IPS DF 4.7 (cell line): ENCODE measurements around the gene CD276.
"Not testable (repeated sequence)": the region's sequence is repeated elsewhere in the genome, so short reads cannot be mapped to it uniquely, and the experiment has no call there.

Experiments used
- DNase-seq: peaks from one replicate; pipeline ENCODE4 v3.0.0-alpha.2; 2013; ENCODE audit warnings: low spot score; ENCODE audit errors: extremely low read depth

The CD276 gene

GRCh38 chr15:73683777-73684580 is at the start of gene CD276:
CD276 (plus strand) TSS chr15:73684383; CDS start chr15:73699640, 15,257 bp downstream.
- DNase-seq: no peak

- DNase-seq: no peak
These were observed 46.7 kb upstream of the CD276 start for GRCh38 chr15:73637527-73637926.

DNA sequence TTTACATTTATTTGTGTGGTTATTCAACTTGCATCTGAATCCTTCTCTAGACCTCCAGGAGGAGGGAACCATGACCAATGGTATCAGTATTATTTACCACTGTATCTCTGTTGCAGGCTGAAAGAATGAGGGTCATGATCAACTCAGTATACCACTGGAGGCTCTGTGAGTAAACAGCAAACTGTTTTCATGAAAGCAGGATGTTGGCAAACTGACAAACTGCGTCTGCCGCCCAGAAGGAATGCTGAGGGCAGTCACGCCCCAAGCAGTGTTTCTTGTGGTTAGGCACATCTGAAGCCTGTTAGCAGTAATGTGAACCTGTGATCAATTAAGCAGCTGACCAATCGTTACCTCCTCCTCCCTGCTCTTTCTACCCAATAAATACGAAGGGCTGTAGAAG is 44.7 kb upstream of the CD276 start:
- not testable (repeated sequence) for DNase-seq

- DNase-seq: no peak
These were observed 36.7 kb upstream of the CD276 start for GRCh38 chr15:73647259-73648013.

- no peak for DNase-seq
These were observed 36.2 kb upstream of the CD276 start for GRCh38 chr15:73648014-73648295.

GRCh38 chr15:73650416-73651126 is 33.6 kb upstream of the CD276 start:
- DNase-seq: no peak

GRCh38 chr15:73654659-73655058 is 29.5 kb upstream of the CD276 start:
- no peak for DNase-seq

GRCh38 chr15:73655724-73656123 is 28.5 kb upstream of the CD276 start:
- no peak for DNase-seq

GRCh38 chr15:73658645-73659044 is 25.5 kb upstream of the CD276 start:
- DNase-seq: no peak

GRCh38 chr15:73660455-73660854 is 23.7 kb upstream of the CD276 start:
- DNase-seq: no peak

DNA sequence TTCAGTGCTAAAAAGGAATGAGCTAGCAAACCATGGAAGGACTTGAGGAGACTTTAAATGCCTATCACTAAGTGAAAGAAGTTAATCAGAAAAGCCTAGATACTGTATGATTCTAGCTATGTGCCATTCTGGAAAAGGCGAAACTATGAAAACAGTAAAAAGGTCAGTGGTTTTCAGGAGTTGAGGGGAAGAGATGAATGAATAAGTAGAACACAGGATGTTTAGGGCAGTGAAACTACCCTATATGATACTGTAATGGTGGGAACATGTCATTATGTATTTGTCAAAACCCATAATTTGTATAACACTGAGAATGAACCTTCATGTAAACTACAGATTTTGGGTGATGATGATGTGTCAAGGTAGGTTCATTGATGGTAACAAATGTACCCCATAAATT is 9.6 kb upstream of the CD276 start:
- DNase-seq: no peak

- DNase-seq: no peak
These were observed 7.0 kb upstream of the CD276 start for GRCh38 chr15:73677146-73677607.

DNA sequence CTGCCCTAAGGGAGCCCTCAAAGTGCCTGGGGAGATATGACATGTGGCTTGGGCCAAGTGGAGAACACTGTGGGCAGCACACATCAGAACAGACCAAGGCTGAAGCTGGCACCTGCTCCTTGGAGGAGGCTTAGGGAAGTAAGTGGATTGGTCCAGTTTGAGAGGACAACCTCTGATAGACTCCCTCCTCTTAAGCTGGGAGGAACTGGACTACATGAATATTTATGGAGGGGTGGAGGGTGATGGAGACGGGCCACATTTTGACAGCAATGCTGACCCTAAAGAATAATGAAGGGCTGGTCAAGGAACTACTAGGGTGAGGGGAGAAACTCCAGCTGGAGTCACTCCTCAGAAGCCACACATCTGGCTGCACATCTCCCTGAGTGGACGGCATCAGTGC is 6.5 kb upstream of the CD276 start:
- no peak for DNase-seq

DNA sequence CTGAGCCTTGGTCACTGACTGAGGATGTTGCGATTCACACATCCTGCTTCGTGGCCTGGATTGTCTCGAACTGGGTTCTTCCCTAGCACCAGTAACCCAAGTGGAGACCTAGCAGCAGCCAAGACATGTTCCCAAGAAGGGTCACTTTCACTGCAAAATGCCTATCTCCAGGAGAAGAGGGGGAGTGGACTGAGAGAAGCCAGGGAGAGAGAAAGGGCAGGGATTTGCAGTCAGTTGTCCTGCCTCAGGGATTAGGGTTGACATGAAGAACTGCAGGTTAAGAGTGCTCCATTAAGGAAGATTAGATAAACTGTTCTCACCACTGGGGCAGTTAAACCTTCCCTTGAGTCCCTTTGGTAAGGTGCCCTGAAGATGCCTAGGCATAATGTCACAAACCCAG is 5.7 kb upstream of the CD276 start:
- DNase-seq: no peak

- DNase-seq: no peak
These were observed 5.0 kb upstream of the CD276 start for GRCh38 chr15:73679180-73679579.

GRCh38 chr15:73679964-73680363 is 4.2 kb upstream of the CD276 start:
- no peak for DNase-seq

- no peak for DNase-seq
These were observed 3.6 kb upstream of the CD276 start for GRCh38 chr15:73680549-73680948.

- no peak for DNase-seq
These were observed 3.1 kb upstream of the CD276 start for GRCh38 chr15:73681063-73681462.

DNA sequence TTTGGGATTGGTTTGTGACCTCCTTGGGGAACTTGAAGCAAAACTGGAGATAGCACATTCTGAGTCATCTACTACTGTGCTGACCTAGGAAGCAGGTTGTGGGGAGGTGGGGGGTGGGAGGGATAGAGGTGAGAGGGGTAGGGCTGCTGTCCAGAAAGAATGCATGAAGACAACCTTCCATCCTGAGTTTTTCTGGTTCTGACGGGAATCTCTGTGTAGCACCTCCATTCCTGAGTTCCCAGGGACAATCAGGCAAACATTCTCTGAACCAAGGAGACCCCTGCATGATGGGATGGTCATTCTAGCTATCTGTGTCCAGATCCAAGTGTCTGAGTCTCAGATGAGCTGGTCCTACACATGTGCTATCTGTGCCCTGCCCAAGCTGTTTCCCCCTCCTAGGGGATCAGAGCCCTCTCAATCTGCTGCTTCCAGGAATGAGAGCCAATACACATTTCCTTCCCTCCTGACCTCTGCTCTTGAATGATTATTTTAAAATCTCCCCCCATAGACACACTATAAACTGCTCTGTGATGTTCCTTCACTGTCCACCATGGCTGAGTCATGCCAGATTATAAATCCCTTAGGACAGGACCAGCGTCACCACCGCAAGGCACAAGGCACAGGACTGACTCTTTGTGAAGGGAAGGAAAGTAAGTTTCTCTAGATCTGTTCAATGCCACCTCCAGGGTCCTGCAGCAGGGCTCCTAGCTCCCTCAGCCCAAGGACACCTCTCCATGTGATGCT is 2.2 kb upstream of the CD276 start:
- no peak for DNase-seq

DNA sequence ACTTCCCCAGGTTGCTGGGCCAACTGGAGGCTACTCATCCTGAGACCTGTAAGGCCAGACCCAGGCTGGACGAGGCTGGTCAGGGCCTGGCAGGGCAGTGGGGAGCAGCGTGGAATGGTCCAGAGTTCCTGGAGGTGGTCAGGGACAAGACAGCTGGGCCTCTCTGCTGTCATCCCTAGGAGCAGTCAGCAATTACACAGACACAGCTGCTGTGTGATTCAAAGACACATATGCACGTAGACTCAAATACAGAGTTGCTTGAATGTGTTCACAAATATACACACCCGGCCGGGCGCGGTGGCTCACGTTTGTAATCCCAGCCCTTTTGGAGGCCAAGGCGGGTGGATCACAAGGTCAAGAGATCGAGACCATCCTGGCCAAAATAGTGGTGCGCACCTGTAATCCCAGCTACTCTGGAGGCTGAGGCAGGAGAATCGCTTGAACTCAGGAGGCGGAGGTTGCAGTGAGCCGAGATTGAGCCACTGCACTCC is 1.5 kb upstream of the CD276 start:
- no peak for DNase-seq

DNA sequence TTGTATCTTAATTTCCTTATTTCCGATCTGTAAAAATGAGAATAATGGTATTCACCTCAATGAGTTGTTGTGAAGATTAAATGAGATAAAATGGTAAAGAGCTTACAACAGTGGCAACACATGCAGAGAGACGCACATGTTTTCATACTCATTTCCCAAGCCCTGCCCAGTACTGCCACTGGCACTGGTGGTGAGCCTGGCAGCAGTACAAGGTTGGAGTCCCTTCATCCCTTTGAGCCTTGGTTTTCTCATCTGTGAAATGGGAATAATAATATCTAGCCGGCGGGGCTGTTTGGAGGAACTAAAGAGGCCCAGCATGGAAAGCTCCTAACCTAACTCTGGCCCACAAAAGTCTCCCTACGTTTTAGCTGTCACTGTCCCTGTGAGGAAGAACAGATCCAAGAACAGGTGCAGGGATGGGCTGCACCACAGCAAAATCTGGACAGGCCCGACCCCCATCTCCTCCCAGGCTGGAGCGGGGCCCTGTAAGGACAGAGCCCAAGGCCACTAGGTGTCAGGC is 866 bp upstream of the CD276 start:
- DNase-seq: no peak
